Common myeloid progenitor, CD34-positive (primary cell): Measurements from ENCODE around the gene PRSS21.

Experiments used
- CTCF ChIA-PET: fragments of 350-600 bp; sonication (Branson Sonifier 250); formaldehyde crosslinking; loops from one replicate; lab custom pipeline; 2021; ENCODE audit warnings: antibody characterized with exemption; lab: Charles Lee
- POLR2A ChIA-PET: fragments of 350-600 bp; sonication (Branson Sonifier 250); formaldehyde crosslinking; loops from one replicate; lab custom pipeline; 2021; ENCODE audit warnings: antibody characterized with exemption; lab: Charles Lee
- DNase-seq, 3 donors: peaks; one replicate each; pipeline versions ENCODE4 v3.0.0 to v3.0.0-alpha.2; 2013
- H3K27ac ChIP-seq, 2 experiments: 1 replicate in 1 of 2; 2 replicates in 1 of 2; pipeline ENCODE4 v1.7.0; 2013; ENCODE audit warnings: inconsistent platforms in 2 of 2, low read length in 2 of 2, mild to moderate bottlenecking in 2 of 2, low read depth in 1 of 2, moderate library complexity in 1 of 2; ENCODE audit not compliant: severe bottlenecking in 2 of 2, insufficient read depth in 1 of 2, poor library complexity in 1 of 2
- H3K27me3 ChIP-seq, 5 experiments: replicated peaks in 2 of 5; 1 replicate in 3 of 5; 2 replicates in 2 of 5; pipeline versions ENCODE4 v1.6.1 to v1.7.0; 2013; ENCODE audit warnings: low read length in 4 of 5, mild to moderate bottlenecking in 2 of 5, moderate library complexity in 2 of 5, inconsistent platforms in 1 of 5; ENCODE audit not compliant: insufficient read depth in 5 of 5, control insufficient read depth in 4 of 5
- H3K36me3 ChIP-seq, 4 experiments: 1 replicate in 2 of 4; 2 replicates in 2 of 4; pipeline versions ENCODE4 v1.6.1 to v1.7.0; 2013; ENCODE audit warnings: low read length in 3 of 4, control low read depth in 1 of 4, mild to moderate bottlenecking in 1 of 4; ENCODE audit not compliant: control insufficient read depth in 4 of 4, insufficient read depth in 4 of 4
- H3K4me1 ChIP-seq, 4 experiments: 1 replicate in 3 of 4; 2 replicates in 1 of 4; pipeline versions ENCODE4 v1.6.1 to v1.7.1; 2013; ENCODE audit warnings: low read length in 3 of 4, mild to moderate bottlenecking in 3 of 4, control low read depth in 1 of 4, inconsistent platforms in 1 of 4, moderate library complexity in 1 of 4; ENCODE audit not compliant: control insufficient read depth in 4 of 4, insufficient read depth in 4 of 4; ENCODE audit errors: control extremely low read depth in 1 of 4
- H3K4me3 ChIP-seq, 7 experiments: 1 replicate in 4 of 7; 2 replicates in 3 of 7; pipeline versions ENCODE4 v1.5.1 to v1.7.0; 2013; ENCODE audit warnings: mild to moderate bottlenecking in 7 of 7, low read length in 6 of 7, moderate library complexity in 6 of 7, inconsistent platforms in 2 of 7, low read depth in 2 of 7, control low read depth in 1 of 7; ENCODE audit not compliant: insufficient read depth in 4 of 7, control insufficient read depth in 1 of 7; ENCODE audit errors: extremely low read depth in 1 of 7
- H3K9me3 ChIP-seq, 5 experiments: 1 replicate in 4 of 5; 2 replicates in 1 of 5; pipeline versions ENCODE4 v1.6.1 to v1.7.1; 2013; ENCODE audit warnings: low read length in 4 of 5, mild to moderate bottlenecking in 2 of 5, inconsistent platforms in 1 of 5, low read depth in 1 of 5, moderate library complexity in 1 of 5; ENCODE audit not compliant: control insufficient read depth in 4 of 5, insufficient read depth in 2 of 5; ENCODE audit errors: control extremely low read depth in 1 of 5
- WGBS: methylation state at CpG from one replicate; pipeline ENCODE4 v1.1.5; 2013; ENCODE audit not compliant: insufficient coverage; 5-methylcytosine and 5-hydroxymethylcytosine counted together

The PRSS21 gene

GRCh38 chr16:2795395-2796143, 21.5 kb upstream of the PRSS21 start:
- DNase-seq, result no peak
- H3K27me3 ChIP-seq, result peaks cover 0 to 10% (median 2%) of the 10 kb centered on the region in 5 experiments
- ChIA-PET CTCF (interaction anchor here (1.3 to 1.4 kb wide), 2 partner anchors 43 to 73 kb away, joined by 3 to 4 read pairs; no protein-coding TSS in a partner anchor), POLR2A (no interaction called here)
- H3K9me3 ChIP-seq, result no peaks in the 10 kb centered on the region
- peaks cover 0 to 8% (median 0%) of the 10 kb centered on the region in 4 experiments for H3K4me1 ChIP-seq
- no peak overlapping the region for H3K4me3 ChIP-seq
- WGBS, result 100% methylated on average over 3 of the region's 7 CpGs
- H3K36me3 ChIP-seq, result no peaks in the 10 kb centered on the region
- no peak overlapping the region for H3K27ac ChIP-seq

DNA sequence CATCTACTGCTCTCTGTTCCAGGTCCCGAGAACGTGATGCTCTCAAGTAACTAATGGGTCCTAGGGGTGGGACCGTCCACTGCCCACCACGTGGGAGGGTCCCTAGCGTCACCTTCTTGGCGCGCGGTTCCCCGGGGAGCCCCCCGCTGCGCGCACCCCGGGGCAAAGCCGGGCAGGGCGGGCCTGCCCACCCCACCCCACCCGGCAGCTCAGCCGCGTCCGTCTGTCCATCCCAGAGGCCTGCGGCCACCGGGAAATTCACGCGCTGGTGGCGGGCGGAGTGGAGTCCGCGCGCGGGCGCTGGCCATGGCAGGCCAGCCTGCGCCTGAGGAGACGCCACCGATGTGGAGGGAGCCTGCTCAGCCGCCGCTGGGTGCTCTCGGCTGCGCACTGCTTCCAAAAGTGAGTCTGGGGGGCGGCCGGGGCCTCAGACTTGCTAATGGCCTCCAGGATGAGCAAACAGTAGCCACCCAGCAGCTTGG, 18.3 kb upstream of the PRSS21 start:
- H3K4me1 ChIP-seq, result peaks cover 0 to 8% (median 0%) of the 10 kb centered on the region in 4 experiments
- no peak overlapping the region for H3K4me3 ChIP-seq
- WGBS, result 93% methylated on average over 32 of the region's 39 CpGs
- peaks cover 0 to 2% (median 0%) of the 10 kb centered on the region in 5 experiments for H3K27me3 ChIP-seq
- H3K27ac ChIP-seq, result no peak overlapping the region
- no peaks in the 10 kb centered on the region for H3K36me3 ChIP-seq
- DNase-seq, result no peak
- POLR2A ChIA-PET, result no interaction called here
- H3K9me3 ChIP-seq, result peaks cover 0 to 6% (median under 1%) of the 10 kb centered on the region in 5 experiments
- CTCF ChIA-PET, result interaction anchor here (1.3 kb wide), 1 partner anchor 72 kb away, joined by 5 read pairs; no protein-coding TSS in a partner anchor

- peaks cover 0 to 5% (median 0%) of the 10 kb centered on the region in 4 experiments for H3K4me1 ChIP-seq
- no peaks in the 10 kb centered on the region for H3K36me3 ChIP-seq
- H3K27me3 ChIP-seq, result peaks cover 0 to 2% (median 0%) of the 10 kb centered on the region in 5 experiments
- DNase-seq, result no peak
- no peak overlapping the region for H3K4me3 ChIP-seq
- 97% methylated on average over 13 of the region's 21 CpGs for WGBS
- POLR2A ChIA-PET, result no interaction called here
- H3K9me3 ChIP-seq, result peaks cover 0 to 11% (median 6%) of the 10 kb centered on the region in 5 experiments
- no peak overlapping the region for H3K27ac ChIP-seq
- CTCF ChIA-PET, result interaction anchor here (1.6 kb wide), 1 partner anchor 39 kb away, joined by 4 read pairs; no protein-coding TSS in a partner anchor
These were observed 17.7 kb upstream of the PRSS21 start for GRCh38 chr16:2799205-2799858.

DNA sequence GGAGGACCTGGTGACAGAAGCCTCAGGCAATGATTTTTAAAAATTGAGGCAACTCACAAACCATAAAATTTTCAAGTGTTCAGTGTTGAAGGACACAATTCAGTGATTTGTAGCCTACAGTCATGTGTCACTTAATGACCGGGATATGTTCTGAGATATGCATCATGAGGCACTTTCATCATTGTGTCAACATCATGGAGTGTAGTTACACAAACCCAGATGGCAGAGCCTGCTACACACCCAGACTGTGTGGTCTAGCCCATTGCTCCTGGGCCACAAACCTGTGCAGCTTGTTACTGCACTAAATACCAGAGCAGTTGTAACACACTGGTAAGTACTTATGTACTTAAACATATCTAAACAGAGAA, 17.2 kb upstream of the PRSS21 start:
- CTCF ChIA-PET, result interaction anchor here (1.0 to 1.6 kb wide), 4 partner anchors 8 to 39 kb away, joined by 3 to 6 read pairs (median 4); no protein-coding TSS in a partner anchor
- WGBS, result 100% methylated on average over 1 of the region's 1 CpG

GRCh38 chr16:2803545-2804195, 13.4 kb upstream of the PRSS21 start:
- peaks cover 0 to 24% (median 15%) of the 10 kb centered on the region in 5 experiments for H3K9me3 ChIP-seq
- no peaks in the 10 kb centered on the region for H3K4me1 ChIP-seq
- WGBS, result 93% methylated on average over 2 of the region's 3 CpGs
- H3K36me3 ChIP-seq, result no peaks in the 10 kb centered on the region
- H3K27me3 ChIP-seq, result peaks cover 0 to 4% (median 0%) of the 10 kb centered on the region in 5 experiments
- no peak for DNase-seq
- no peak overlapping the region for H3K27ac ChIP-seq
- ChIA-PET CTCF (no interaction called here), POLR2A (no interaction called here)
- H3K4me3 ChIP-seq, result no peak overlapping the region

More for the DNA sequence above, 17.2 kb upstream of the PRSS21 start:
- Histone ChIP-seq H3K27ac (no peak overlapping the region), H3K4me1 (peaks cover 0 to under 1% (median 0%) of the 10 kb centered on the region in 4 experiments), H3K36me3 (no peaks in the 10 kb centered on the region), H3K27me3 (peaks cover 0 to 2% (median 0%) of the 10 kb centered on the region in 5 experiments), H3K4me3 (no peak overlapping the region), H3K9me3 (peaks cover 0 to 16% (median 9%) of the 10 kb centered on the region in 5 experiments)
- POLR2A ChIA-PET, result no interaction called here
- DNase-seq, result no peak

- POLR2A ChIA-PET, result no interaction called here
- no peak for DNase-seq
- Histone ChIP-seq H3K27ac (no peak overlapping the region), H3K9me3 (peaks cover 0 to 24% (median 15%) of the 10 kb centered on the region in 5 experiments), H3K4me3 (no peak overlapping the region), H3K36me3 (no peaks in the 10 kb centered on the region), H3K4me1 (no peaks in the 10 kb centered on the region), H3K27me3 (peaks cover 0 to 4% (median 0%) of the 10 kb centered on the region in 5 experiments)
- 100% methylated on average over 2 of the region's 4 CpGs for WGBS
- CTCF ChIA-PET, result no interaction called here
These were observed 12.3 kb upstream of the PRSS21 start for GRCh38 chr16:2804728-2805127.
